ENCODE measurements around the gene VSTM5. TPM values are rescaled to one million over a fixed set of nuclear protein-coding genes. Genes with fewer than 3 reads are reported as not detected.

Gene VSTM5
- total RNA-seq, 1 experiment from 2014 or later = not detected

GRCh38 chr11:93843906-93844305 is 6.5 kb downstream of the VSTM5 start:
- no peak overlapping the region for H2BK120ac ChIP-seq (ENCODE audit: low read depth, low read length, poor library complexity, severe bottlenecking)
- H3T11ph ChIP-seq (ENCODE audit: low read length) = no peak overlapping the region
- no peak overlapping the region for H4K91ac ChIP-seq (ENCODE audit: insufficient read length, low read depth, low read length)
- 0 out of 7 replicates have a peak overlapping the region, but pooled peaks of 1 of the 3 experiments have one; percentile 6 for H3K27ac Mint-ChIP-seq
- peaks cover 0 to 7% of the 10 kb centered on the region in 2 experiments; a peak in 2 of 4 replicates for H3K4me1 Mint-ChIP-seq
- H3K79me1 ChIP-seq (ENCODE audit: insufficient read depth, low read depth, low read length, poor library complexity, severe bottlenecking) = no peaks in the 10 kb centered on the region
- H3K23ac ChIP-seq (ENCODE audit: insufficient read length, low read depth, low read length) = no peak overlapping the region
- no peaks in the 10 kb centered on the region for H3K9me3 Mint-ChIP-seq
- H2BK5ac ChIP-seq (ENCODE audit: insufficient read length, low read length) = no peak overlapping the region
- no peak for TF ChIP-seq CTCF (conservative IDR thresholded peaks at IDR 0.05)
- no peak overlapping the region for H2BK12ac ChIP-seq (ENCODE audit: insufficient read length, low read depth, low read length)
- no peak overlapping the region for H2BK15ac ChIP-seq (ENCODE audit: low read depth, low read length)
- no peak overlapping the region for H3K4me2 ChIP-seq (ENCODE audit: insufficient read depth, insufficient read length, low read length)
- H3K36me3 Mint-ChIP-seq (ENCODE audit: insufficient read depth in 1 of 3, low read depth in 3 of 3) = no peaks in the 10 kb centered on the region
- H3K4me3 Mint-ChIP-seq = no peak overlapping the region
- peak; percentile 12 for DNase-seq
- WGBS (ENCODE audit: extremely low coverage, insufficient read length, low lambda C conversion rate) = no CpG with 5 or more reads among the region's 5 CpGs
- H3K27ac ChIP-seq (ENCODE audit: insufficient read length, low read depth, low read length) = no peak overlapping the region
- H3K23me2 ChIP-seq (ENCODE audit: insufficient read length, low read depth, low read length, poor library complexity, severe bottlenecking) = no peaks in the 10 kb centered on the region
- H3K9ac ChIP-seq (ENCODE audit: extremely low read depth, insufficient read length, low read length) = no peak overlapping the region
- H3K27me3 Mint-ChIP-seq (ENCODE audit: low read depth) = no peaks in the 10 kb centered on the region; the same call in 1 of the 2 replicates
- H3K4me1 ChIP-seq (ENCODE audit: insufficient read depth, low read length) = no peaks in the 10 kb centered on the region
- H3K14ac ChIP-seq (ENCODE audit: insufficient read depth, low read length) = no peak overlapping the region
- H3K56ac ChIP-seq (ENCODE audit: insufficient read length, low read depth, low read length) = no peak overlapping the region
- H3K27me3 ChIP-seq (ENCODE audit: insufficient read depth, low read length) = no peaks in the 10 kb centered on the region
- no peak overlapping the region for H2BK20ac ChIP-seq (ENCODE audit: low read depth, low read length, poor library complexity, severe bottlenecking)
- H3K18ac ChIP-seq (ENCODE audit: insufficient read length, low read depth, low read length) = no peak overlapping the region
- H2AFZ ChIP-seq (ENCODE audit: low read length) = no peak overlapping the region
- H2AK5ac ChIP-seq (ENCODE audit: insufficient read length, low read length) = no peak overlapping the region
- H4K8ac ChIP-seq (replicated peaks; ENCODE audit: insufficient read length, low read depth, low read length) = no peak overlapping the region
- H4K20me1 ChIP-seq (ENCODE audit: control insufficient read depth, insufficient read depth, insufficient read length) = no peaks in the 10 kb centered on the region
- H3K79me2 ChIP-seq (ENCODE audit: insufficient read depth, low read length) = no peaks in the 10 kb centered on the region
- no peak overlapping the region for H4K5ac ChIP-seq (ENCODE audit: insufficient read length, low read depth, low read length)
- no peak overlapping the region for H3K4ac ChIP-seq (ENCODE audit: low read depth, low read length)
- H3K9me3 ChIP-seq (ENCODE audit: control insufficient read depth, low read depth, low read length) = no peaks in the 10 kb centered on the region
